Measurements from ENCODE around the gene TCEAL5.
"Not testable (repeated sequence)": the region's sequence is repeated elsewhere in the genome, so short reads cannot be mapped to it uniquely, and the experiment has no call there.

Gene TCEAL5, protein sequence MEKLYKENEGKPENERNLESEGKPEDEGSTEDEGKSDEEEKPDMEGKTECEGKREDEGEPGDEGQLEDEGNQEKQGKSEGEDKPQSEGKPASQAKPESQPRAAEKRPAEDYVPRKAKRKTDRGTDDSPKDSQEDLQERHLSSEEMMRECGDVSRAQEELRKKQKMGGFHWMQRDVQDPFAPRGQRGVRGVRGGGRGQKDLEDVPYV
- 0 reads per million in 9 experiments for total RNA-seq

DNA sequence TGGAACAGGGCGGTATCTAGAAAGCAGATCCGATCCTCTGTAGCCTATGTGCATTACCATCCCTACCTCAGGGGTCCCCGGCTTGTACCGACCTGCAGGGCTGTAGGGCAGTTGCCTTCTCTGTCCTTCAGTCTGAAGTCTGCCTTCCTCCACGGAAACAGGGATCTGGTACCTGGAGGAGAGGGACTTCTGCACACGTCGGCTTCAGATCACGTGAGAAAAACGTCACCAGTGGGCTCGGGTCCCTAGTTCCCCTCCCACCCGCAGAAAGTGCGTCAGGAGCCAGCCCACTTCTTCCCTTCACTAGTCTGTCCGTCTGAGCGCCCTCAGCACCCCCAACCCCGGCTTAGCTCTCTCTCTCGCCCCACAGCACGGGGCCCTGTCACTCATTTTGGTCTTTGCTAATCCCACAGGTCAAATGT is at the start of gene TCEAL5:
Gene TCEAL5, minus strand, starts transcription at position 170 of the 422 bp plus-strand sequence. CDS start 2,187 bp downstream, outside the sequence.
- H3K36me3 Mint-ChIP-seq (ENCODE audit: insufficient read depth): no peaks in the 10 kb centered on the region

GRCh38 chrX:103311399-103311780 is 34.8 kb upstream of the TCEAL5 start:
- Mint-ChIP-seq H3K4me3 (peak overlapping the region; percentile 78 to 81), H3K36me3 (ENCODE audit: insufficient read depth) (peaks cover 3% of the 10 kb centered on the region)

More for the DNA sequence above, at the start of gene TCEAL5:
- H3K27ac Mint-ChIP-seq: no peak within 1 kb of the TSS
- no peaks in the 10 kb centered on the region for H3K9me3 Mint-ChIP-seq
- H3K27me3 Mint-ChIP-seq: peaks cover 59 to 69% of the 10 kb centered on the region in 2 donors
- H3K4me3 Mint-ChIP-seq: peak within 1 kb of the TSS in 1 of 2 donors; percentile 43
- ATAC-seq (replicated peaks) (no peak), DNase-seq (no peak)
- peaks cover 3 to 5% of the 10 kb centered on the region in 2 donors for H3K4me1 Mint-ChIP-seq (ENCODE audit: low read depth in 2 of 2)

GRCh38 chrX:103310555-103311398 is 34.2 kb upstream of the TCEAL5 start, which contains the start of gene BEX2:
Gene BEX2, minus strand, starts transcription at chrX:103310990. Its CDS starts 1,014 bp downstream, at chrX:103309976.
- peak within 1 kb of the TSS; percentile 74 to 82 for H3K27ac Mint-ChIP-seq
- H3K36me3 Mint-ChIP-seq (ENCODE audit: insufficient read depth): peaks cover 3% of the 10 kb centered on the region

More at GRCh38 chrX:103311399-103311780, 34.8 kb upstream of the TCEAL5 start:
- H3K27me3 Mint-ChIP-seq: no peaks in the 10 kb centered on the region
- ATAC-seq (replicated peaks) (no peak), DNase-seq (no peak)
- peaks cover 2 to 3% of the 10 kb centered on the region in 2 donors for H3K4me1 Mint-ChIP-seq (ENCODE audit: low read depth in 2 of 2)
- H3K9me3 Mint-ChIP-seq: no peaks in the 10 kb centered on the region
- H3K27ac Mint-ChIP-seq: peak overlapping the region; percentile 74 to 82

DNA sequence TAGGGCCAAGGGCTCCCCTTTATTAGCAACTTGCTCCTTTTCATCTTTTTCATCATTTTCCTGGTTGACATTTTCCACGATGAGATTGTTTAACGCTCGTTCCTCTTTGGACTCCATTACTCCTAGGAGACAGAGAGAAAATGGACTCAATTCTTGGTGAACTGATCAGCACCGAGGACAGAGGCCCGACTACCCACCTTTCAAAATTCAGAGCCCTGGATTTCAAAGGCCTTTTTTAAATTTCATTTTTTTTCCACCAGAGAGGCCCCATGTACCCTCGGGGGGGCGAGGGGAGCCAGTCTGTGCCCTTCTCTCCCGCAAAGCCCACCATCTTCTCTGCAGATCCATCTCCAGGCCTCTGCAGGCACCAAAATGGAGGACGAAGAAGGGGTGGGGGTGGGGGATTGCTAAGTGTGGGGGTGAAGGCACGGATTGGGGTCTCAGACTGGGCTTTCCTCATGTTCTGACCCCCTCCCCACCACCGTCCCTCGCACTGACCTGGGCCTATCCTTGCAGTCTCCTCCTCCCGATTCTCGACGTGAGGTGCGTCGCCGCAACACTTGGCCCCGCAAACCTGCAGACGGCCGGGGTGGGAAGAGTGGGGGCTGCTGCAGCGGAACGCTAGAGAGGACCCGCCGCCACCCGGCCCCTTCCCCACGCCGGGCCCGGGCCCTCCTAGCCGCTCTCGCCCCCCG is 33.5 kb upstream of the TCEAL5 start:
- Mint-ChIP-seq H3K9me3 (no peaks in the 10 kb centered on the region), H3K27ac (no peak overlapping the region), H3K27me3 (no peaks in the 10 kb centered on the region), H3K36me3 (ENCODE audit: insufficient read depth) (peaks cover 3% of the 10 kb centered on the region), H3K4me1 (ENCODE audit: low read depth in 2 of 2) (peaks cover 2 to 3% of the 10 kb centered on the region in 2 donors), H3K4me3 (peak overlapping the region; percentile 78 to 81)
- DNase-seq (peak in 1 of 3 experiments; percentile 0), ATAC-seq (replicated peaks) (peak; percentile 5)

More at GRCh38 chrX:103310555-103311398, 34.2 kb upstream of the TCEAL5 start, which contains the start of gene BEX2:
- ATAC-seq (replicated peaks): peak; percentile 99
- DNase-seq: peak; percentile 69 to 78 (median 71)
- H3K27me3 Mint-ChIP-seq: no peaks in the 10 kb centered on the region
- H3K4me3 Mint-ChIP-seq: peak within 1 kb of the TSS; percentile 78 to 81
- H3K4me1 Mint-ChIP-seq (ENCODE audit: low read depth in 2 of 2): peaks cover 2 to 3% of the 10 kb centered on the region in 2 donors
- H3K9me3 Mint-ChIP-seq: no peaks in the 10 kb centered on the region

DNA sequence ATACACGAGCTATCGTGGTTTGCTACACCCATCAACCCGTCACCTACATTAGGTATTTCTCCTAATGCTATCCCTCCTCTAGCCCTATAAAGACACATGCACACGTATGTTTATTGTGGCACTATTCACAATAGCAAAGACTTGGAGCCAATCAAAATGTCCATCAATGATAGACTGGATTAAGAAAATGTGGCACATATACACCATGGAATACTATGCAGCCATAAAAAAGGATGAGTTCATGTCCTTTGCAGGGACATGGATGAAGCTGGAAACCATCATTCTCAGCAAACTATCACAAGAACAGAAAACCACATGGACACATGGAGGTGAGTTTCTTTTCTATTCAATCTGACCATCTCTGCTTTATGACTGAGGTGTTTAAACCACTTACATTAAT is 29.1 kb upstream of the TCEAL5 start:
- not testable (repeated sequence) for H3K27ac Mint-ChIP-seq; H3K9me3 Mint-ChIP-seq; ATAC-seq (replicated peaks); H3K27me3 Mint-ChIP-seq; DNase-seq; H3K4me1 Mint-ChIP-seq (ENCODE audit: low read depth in 2 of 2); H3K36me3 Mint-ChIP-seq (ENCODE audit: insufficient read depth); H3K4me3 Mint-ChIP-seq

- no peak for ATAC-seq (replicated peaks)
- no peak overlapping the region for H3K4me3 Mint-ChIP-seq
- no peaks in the 10 kb centered on the region for H3K4me1 Mint-ChIP-seq (ENCODE audit: low read depth in 2 of 2)
- no peaks in the 10 kb centered on the region for H3K9me3 Mint-ChIP-seq
- H3K36me3 Mint-ChIP-seq (ENCODE audit: insufficient read depth): no peaks in the 10 kb centered on the region
- no peak overlapping the region for H3K27ac Mint-ChIP-seq
- no peak for DNase-seq
- no peaks in the 10 kb centered on the region for H3K27me3 Mint-ChIP-seq
Observed at GRCh38 chrX:103304705-103305104, 28.2 kb upstream of the TCEAL5 start.

DNA sequence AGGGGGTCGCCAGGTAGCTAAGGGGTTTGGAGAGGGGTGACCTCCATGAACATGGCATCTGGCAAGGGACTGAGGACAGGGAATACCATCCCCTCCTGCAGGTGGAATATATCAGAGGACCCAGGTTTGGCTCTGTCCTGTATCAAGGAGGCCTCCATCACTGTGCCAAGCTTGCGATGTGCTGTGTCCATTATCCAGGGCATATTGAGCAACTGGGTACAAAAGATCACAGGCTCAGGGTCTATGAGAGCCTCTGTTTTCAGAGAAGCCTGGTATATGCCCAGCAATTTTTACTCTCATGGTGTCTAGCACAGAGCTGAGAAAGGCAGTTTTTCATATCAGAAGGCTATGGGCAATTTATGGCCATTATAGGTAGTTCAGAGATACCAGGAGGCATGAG is 16.6 kb upstream of the TCEAL5 start:
- ATAC-seq (replicated peaks) (no peak), DNase-seq (no peak)
- Mint-ChIP-seq H3K36me3 (ENCODE audit: insufficient read depth) (no peaks in the 10 kb centered on the region), H3K9me3 (no peaks in the 10 kb centered on the region), H3K4me1 (ENCODE audit: low read depth in 2 of 2) (no peaks in the 10 kb centered on the region), H3K4me3 (no peak overlapping the region), H3K27ac (no peak overlapping the region), H3K27me3 (peaks cover 0 to 10% of the 10 kb centered on the region in 2 donors)

DNA sequence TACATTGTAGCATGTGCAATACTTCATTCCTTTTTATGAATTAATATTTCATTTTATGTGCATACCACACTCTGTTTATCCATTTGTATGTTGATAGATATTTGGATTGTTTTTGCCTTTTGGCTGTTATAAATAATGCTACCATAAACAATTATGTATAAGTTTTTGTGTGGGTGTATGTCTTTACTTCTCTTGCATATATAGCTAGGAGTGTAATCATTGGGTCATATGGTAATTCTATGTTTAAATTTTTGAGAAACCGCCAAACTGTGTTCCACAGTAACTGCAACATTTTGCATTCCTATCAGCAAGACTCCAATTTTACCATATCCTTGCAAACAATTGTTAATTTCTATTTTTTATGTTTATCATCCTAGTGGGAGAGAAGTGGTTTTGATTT is 3.1 kb upstream of the TCEAL5 start:
- H3K9me3 Mint-ChIP-seq: no peaks in the 10 kb centered on the region
- peaks cover 3 to 5% of the 10 kb centered on the region in 2 donors for H3K4me1 Mint-ChIP-seq (ENCODE audit: low read depth in 2 of 2)
- no peaks in the 10 kb centered on the region for H3K36me3 Mint-ChIP-seq (ENCODE audit: insufficient read depth)
- DNase-seq: no peak
- H3K27ac Mint-ChIP-seq: no peak overlapping the region
- ATAC-seq (replicated peaks): no peak
- no peak overlapping the region for H3K4me3 Mint-ChIP-seq
- H3K27me3 Mint-ChIP-seq: peaks cover 65 to 66% of the 10 kb centered on the region in 2 donors

- Mint-ChIP-seq H3K27ac (no peak overlapping the region), H3K36me3 (ENCODE audit: insufficient read depth) (no peaks in the 10 kb centered on the region), H3K9me3 (no peaks in the 10 kb centered on the region), H3K4me3 (peak overlapping the region in 1 of 2 donors; percentile 43), H3K4me1 (ENCODE audit: low read depth in 2 of 2) (peaks cover 3 to 5% of the 10 kb centered on the region in 2 donors), H3K27me3 (peaks cover 54 to 69% of the 10 kb centered on the region in 2 donors)
- DNase-seq (no peak), ATAC-seq (replicated peaks) (no peak)
Observed at GRCh38 chrX:103275947-103276567, 493 bp downstream of the TCEAL5 start.

DNA sequence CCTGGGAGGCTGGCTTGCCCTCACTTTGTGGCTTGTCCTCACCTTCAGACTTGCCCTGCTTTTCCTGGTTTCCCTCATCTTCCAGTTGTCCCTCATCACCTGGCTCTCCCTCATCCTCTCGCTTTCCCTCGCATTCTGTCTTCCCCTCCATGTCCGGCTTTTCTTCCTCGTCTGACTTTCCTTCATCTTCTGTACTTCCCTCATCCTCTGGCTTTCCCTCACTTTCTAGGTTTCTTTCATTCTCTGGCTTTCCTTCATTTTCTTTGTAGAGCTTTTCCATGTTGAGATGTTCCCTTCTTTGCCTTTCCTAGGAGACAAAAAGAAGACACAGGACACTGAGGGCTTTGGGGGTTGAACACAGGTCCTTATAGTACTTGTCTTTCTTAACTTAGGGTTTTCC is 2.3 kb downstream of the TCEAL5 start:
- ATAC-seq (replicated peaks) (no peak), DNase-seq (no peak)
- Mint-ChIP-seq H3K9me3 (no peaks in the 10 kb centered on the region), H3K4me1 (ENCODE audit: low read depth in 2 of 2) (peaks cover 3 to 5% of the 10 kb centered on the region in 2 donors), H3K36me3 (ENCODE audit: insufficient read depth) (no peaks in the 10 kb centered on the region), H3K4me3 (no peak overlapping the region), H3K27me3 (peaks cover 44 to 61% of the 10 kb centered on the region in 2 donors), H3K27ac (no peak overlapping the region)

DNA sequence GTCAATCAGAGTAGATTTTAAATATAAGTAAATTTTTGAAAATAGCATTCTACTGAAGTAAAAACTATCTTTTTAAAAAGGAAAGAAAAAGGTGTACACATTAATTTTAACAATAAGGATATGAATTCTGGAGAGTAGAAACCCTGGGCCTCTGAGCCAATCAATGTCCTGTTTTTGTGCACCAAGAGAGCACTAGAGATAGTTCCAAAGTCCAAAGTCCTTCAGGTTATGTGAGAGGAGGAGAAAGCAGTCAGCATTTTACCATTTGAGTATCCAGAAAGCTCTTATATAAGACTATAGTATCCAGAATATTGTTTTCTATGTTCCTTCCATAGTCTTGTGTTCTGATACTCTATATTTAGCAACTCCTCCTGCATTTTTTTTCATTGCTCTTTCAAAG is 18.3 kb downstream of the TCEAL5 start:
- ATAC-seq (replicated peaks) (no peak), DNase-seq (no peak)
- peaks cover 4% of the 10 kb centered on the region for H3K36me3 Mint-ChIP-seq (ENCODE audit: insufficient read depth)
- peaks cover 13 to 14% of the 10 kb centered on the region in 2 donors for H3K4me1 Mint-ChIP-seq (ENCODE audit: low read depth in 2 of 2)
- H3K27me3 Mint-ChIP-seq: peaks cover 0 to under 1% of the 10 kb centered on the region in 2 donors
- H3K4me3 Mint-ChIP-seq: no peak overlapping the region
- no peak overlapping the region for H3K27ac Mint-ChIP-seq
- H3K9me3 Mint-ChIP-seq: no peaks in the 10 kb centered on the region

DNA sequence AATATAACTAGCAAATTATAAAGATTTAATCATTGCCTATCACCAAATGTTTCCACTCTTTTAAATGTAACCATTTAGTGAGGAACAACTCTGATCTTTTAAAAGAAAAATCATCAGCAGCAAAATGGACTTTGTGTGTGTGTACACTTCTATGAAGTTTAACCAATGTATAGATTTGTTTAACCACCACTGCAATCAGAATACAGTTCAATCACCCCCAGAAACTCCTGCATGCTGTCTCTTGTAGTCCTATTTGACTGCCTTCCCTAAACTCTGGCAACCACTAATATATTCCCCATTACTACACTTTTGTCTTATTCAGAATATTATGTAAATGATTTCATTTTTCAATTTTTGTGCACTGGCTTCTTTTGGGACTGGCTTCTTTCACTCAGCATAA is 19.9 kb downstream of the TCEAL5 start:
- no peak overlapping the region for H3K27ac Mint-ChIP-seq
- DNase-seq (no peak), ATAC-seq (replicated peaks) (no peak)
- no peaks in the 10 kb centered on the region for H3K27me3 Mint-ChIP-seq
- peaks cover 4% of the 10 kb centered on the region for H3K36me3 Mint-ChIP-seq (ENCODE audit: insufficient read depth)
- H3K4me3 Mint-ChIP-seq: no peak overlapping the region
- no peaks in the 10 kb centered on the region for H3K9me3 Mint-ChIP-seq
- peaks cover 13 to 17% of the 10 kb centered on the region in 2 donors for H3K4me1 Mint-ChIP-seq (ENCODE audit: low read depth in 2 of 2)
